ENCODE measurements around the gene B4GALNT4.

The B4GALNT4 gene

DNA sequence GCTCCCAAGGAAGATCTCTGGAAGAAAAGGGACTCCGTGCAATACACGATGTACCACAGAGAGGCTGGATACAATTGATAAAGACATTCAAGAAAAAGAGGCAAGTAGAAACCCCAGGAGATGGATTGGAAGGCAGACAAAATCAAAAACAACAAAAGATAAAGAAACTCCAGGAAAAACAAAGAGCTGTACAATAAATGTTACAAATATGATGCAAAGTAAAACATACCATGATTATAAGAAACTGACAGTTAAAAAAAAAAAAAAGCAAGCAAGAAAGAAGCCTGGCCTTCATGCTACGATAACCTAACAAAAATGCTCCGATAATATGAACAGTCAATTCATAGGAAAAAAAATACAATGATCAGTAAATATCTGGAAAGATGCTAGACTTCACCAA, 56.0 kb downstream of the B4GALNT4 start:
- no peak for DNase-seq

GRCh38 chr11:426851-427250, 57.6 kb downstream of the B4GALNT4 start:
- no peak for DNase-seq

DNA sequence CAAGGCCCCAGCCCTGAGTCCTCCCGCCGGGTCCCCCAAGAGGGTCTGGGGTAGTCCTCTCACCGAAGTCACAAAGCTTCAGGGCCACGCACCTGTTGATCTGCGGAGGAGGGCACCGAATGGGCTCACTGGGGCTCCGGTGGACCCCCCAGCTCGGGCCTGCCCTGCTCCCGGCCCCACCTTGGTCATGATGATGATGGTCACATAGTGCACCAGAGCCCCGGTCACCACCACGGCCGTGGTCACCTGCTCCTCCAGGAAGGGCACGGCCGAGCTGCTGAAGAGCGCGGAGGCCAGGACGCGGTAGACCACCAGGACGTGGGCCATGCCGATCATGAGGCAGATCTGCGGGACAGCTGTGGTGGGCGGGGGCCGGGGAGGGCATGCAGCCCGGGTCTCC, 59.0 kb downstream of the B4GALNT4 start:
- no peak for DNase-seq

DNA sequence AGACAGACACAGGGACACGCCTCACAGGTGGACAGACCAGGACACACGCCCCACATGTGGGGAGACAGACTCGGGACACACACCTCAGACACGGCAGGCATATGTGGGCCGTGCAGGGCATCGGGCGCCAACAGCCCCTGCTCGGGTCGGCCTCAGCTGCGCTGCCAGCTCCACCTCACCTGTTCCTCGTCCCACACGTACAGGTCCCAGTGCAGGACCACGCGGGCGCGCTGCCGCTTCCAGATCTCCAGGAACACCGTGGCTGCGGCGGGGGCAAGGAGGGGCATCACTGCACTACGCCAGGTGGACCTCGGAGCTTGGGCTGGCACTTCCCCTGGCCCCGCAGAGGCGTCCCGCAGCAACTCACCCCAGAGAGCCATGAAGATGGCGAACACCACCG, 60.1 kb downstream of the B4GALNT4 start:
- DNase-seq: no peak

GRCh38 chr11:429931-430456, 60.7 kb downstream of the B4GALNT4 start:
- no peak for DNase-seq

Measured in NCI-H1092 (cell line).